ENCODE results near the gene RBMS1.

GRCh38 chr2:160309585-160309984, 184.0 kb downstream of the RBMS1 start:
- TF ChIP-seq CTCF (IDR thresholded peaks at IDR 0.05; ENCODE audit: low read length): no peak
- no peak for TF ChIP-seq EZH2 (optimal IDR thresholded peaks at IDR 0.05; ENCODE audit: low read depth, low read length)
- TF ChIP-seq EZH2phosphoT487 (IDR thresholded peaks at IDR 0.05; ENCODE audit: low read length): no peak

Measured in MM.1S (cell line).